ENCODE data around the gene PAGR1. TPM values are rescaled to one million over a fixed set of nuclear protein-coding genes. Genes with fewer than 3 reads are reported as not detected.

The PAGR1 gene
- total and polyA plus RNA-seq, 10 of the 15 experiments (the other 5 are each of a cell fraction or from before 2014, with no cell fraction given): 1.1 to 57.7 (median 23.4) TPM

DNA sequence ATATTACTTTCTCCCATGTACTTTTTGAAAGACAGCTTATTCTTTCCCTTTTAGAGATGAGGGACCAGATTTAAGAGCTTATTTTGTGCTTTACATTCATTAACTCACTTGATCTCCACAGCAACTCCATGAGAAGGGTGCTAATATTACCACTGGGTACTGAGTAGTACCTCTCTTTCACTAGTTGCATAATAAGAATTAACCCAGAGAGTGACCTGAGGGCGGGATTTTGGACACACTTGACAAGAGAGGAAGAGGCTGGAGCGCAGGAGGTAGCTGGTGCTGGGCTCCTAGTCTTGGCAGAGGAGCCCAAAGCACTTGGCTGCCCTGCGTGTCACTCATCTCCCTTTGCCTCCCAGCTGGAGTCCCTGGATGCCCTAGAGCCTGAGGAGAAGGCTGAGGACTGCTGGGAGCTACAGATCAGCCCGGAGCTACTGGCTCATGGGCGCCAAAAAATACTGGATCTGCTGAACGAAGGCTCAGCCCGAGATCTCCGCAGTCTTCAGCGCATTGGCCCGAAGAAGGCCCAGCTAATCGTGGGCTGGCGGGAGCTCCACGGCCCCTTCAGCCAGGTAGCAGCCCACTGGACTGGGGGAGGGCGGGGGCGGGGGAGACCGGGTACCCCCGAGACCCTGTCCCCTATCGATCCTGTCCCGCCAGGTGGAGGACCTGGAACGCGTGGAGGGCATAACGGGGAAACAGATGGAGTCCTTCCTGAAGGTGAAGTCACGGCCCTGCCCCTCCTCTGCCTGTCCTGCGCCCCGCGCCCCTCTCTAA is 11.3 kb upstream of the PAGR1 start:
- H3K9me3 ChIP-seq (replicated peaks; ENCODE audit: control insufficient read depth, insufficient read depth, low read length): no peaks in the 10 kb centered on the region
- DNase-seq (ENCODE audit: low read depth, low spot score): no peak
- no peak for ATAC-seq
- 3% methylated on average over 22 of the region's 26 CpGs for WGBS (ENCODE audit: insufficient coverage, insufficient replicate concordance, low lambda C conversion rate, missing lambda C conversion rate)
- H4K20me1 ChIP-seq (ENCODE audit: control insufficient read depth, insufficient read depth): no peaks in the 10 kb centered on the region
- ChIA-PET POLR2A (interaction anchor here (0.6 to 2.1 kb wide), 9 partner anchors 8 to 169 kb away, joined by 3 to 24 read pairs (median 6); partner anchors contain the start of genes KIF22, MVP and TAOK2), CTCF (interaction anchor here (0.5 to 2.9 kb wide), 11 partner anchors 12 to 168 kb away, joined by 3 to 24 read pairs (median 5); partner anchors contain the start of genes KIF22, MVP and PAGR1), RAD21 (ENCODE audit: unreplicated experiment) (interaction anchor here (0.8 to 1.4 kb wide), 5 partner anchors 11 to 73 kb away, joined by 3 to 5 read pairs (median 4); partner anchors contain the start of genes KIF22 and PAGR1), SMC1A (ENCODE audit: uncharacterized antibody, unreplicated experiment) (interaction anchor here (0.6 to 4.6 kb wide), 10 partner anchors 11 to 81 kb away, joined by 3 to 38 read pairs (median 4); partner anchors contain the start of genes KIF22, MVP and PAGR1)
- peak overlapping the region; percentile 73 for H3K4me3 ChIP-seq
- peaks cover 17% of the 10 kb centered on the region for H3K4me1 ChIP-seq (ENCODE audit: control insufficient read depth, insufficient read depth, low read length)
- intact Hi-C loops (cut with micrococcal nuclease; ENCODE audit: unreplicated experiment) (loop anchor here (1.0 to 5.0 kb wide), 2 partner anchors 14 to 102 kb away; partner anchors contain the start of gene KIF22), in situ Hi-C loops (cut with MboI) (no loop called here)
- H3K4me2 ChIP-seq (ENCODE audit: control insufficient read depth, insufficient read depth): peak overlapping the region; percentile 85
- BruUV-seq (replicated peaks): TSS peak; percentile 90
- peak overlapping the region; percentile 92 for H3K9ac ChIP-seq (ENCODE audit: control insufficient read depth, insufficient read depth, low read length)
- H3K79me2 ChIP-seq (ENCODE audit: control insufficient read depth, insufficient read depth, low read length): peaks cover 32% of the 10 kb centered on the region
- peaks cover 24 to 32% of the 10 kb centered on the region in 2 experiments for H3K36me3 ChIP-seq (ENCODE audit: control insufficient read depth in 2 of 2, insufficient read depth in 2 of 2, low read length in 1 of 2)
- H2AFZ ChIP-seq (ENCODE audit: control insufficient read depth, low read depth, low read length): peak overlapping the region; percentile 42; the same call in 1 of the 2 replicates
- H3K27ac ChIP-seq (ENCODE audit: control insufficient read depth, insufficient read depth): peak overlapping the region; percentile 91
- TF ChIP-seq SRF (IDR thresholded peaks at IDR 0.05; ENCODE audit: low read depth in 2 of 2, low read length in 2 of 2): 0 out of 4 replicates have a peak, but pooled peaks of 1 of the 2 experiments have one; percentile 5
- no peak for TF ChIP-seq HDAC2 (IDR thresholded peaks at IDR 0.05)
- no peak for TF ChIP-seq DPF2 (IDR thresholded peaks at IDR 0.05)
- no peak for TF ChIP-seq MYC (IDR thresholded peaks at IDR 0.05; ENCODE audit: insufficient read depth, insufficient read length, insufficient replicate concordance, low read length, severe bottlenecking)
- TF ChIP-seq, protein P1, sequence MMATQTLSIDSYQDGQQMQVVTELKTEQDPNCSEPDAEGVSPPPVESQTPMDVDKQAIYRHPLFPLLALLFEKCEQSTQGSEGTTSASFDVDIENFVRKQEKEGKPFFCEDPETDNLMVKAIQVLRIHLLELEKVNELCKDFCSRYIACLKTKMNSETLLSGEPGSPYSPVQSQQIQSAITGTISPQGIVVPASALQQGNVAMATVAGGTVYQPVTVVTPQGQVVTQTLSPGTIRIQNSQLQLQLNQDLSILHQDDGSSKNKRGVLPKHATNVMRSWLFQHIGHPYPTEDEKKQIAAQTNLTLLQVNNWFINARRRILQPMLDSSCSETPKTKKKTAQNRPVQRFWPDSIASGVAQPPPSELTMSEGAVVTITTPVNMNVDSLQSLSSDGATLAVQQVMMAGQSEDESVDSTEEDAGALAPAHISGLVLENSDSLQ (IDR thresholded peaks at IDR 0.05): peak; percentile 59
- no peak for FAIRE-seq
- H3K27me3 ChIP-seq (replicated peaks in 1 of 2; ENCODE audit: control insufficient read depth in 2 of 2, insufficient read depth in 2 of 2, low read length in 1 of 2): no peaks in the 10 kb centered on the region
